ENCODE measurements around the gene GPC3.

DNA sequence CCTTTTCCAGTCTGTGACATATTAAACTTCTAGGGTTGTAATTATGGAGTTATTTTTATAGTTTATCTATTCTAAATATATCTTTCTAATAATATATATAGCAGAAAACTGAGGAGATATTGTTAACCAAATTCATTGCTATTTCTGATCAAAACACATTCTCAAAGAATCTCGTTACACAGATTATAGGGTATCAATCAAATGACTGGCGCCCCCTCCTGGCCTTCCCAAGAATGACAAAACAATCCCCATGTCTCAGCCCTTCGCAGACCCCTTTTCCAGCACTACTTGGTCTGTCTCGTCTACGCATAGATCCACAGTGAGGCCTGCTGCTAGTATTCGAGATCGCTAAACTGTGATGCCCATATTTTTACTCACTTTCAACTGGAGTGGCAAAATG lies 209.3 kb downstream of the GPC3 start:
- TF ChIP-seq, protein P1, sequence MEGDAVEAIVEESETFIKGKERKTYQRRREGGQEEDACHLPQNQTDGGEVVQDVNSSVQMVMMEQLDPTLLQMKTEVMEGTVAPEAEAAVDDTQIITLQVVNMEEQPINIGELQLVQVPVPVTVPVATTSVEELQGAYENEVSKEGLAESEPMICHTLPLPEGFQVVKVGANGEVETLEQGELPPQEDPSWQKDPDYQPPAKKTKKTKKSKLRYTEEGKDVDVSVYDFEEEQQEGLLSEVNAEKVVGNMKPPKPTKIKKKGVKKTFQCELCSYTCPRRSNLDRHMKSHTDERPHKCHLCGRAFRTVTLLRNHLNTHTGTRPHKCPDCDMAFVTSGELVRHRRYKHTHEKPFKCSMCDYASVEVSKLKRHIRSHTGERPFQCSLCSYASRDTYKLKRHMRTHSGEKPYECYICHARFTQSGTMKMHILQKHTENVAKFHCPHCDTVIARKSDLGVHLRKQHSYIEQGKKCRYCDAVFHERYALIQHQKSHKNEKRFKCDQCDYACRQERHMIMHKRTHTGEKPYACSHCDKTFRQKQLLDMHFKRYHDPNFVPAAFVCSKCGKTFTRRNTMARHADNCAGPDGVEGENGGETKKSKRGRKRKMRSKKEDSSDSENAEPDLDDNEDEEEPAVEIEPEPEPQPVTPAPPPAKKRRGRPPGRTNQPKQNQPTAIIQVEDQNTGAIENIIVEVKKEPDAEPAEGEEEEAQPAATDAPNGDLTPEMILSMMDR (IDR thresholded peaks at IDR 0.05) = no peak
- no peak for TF ChIP-seq POLR2A (IDR thresholded peaks at IDR 0.05)
